LNCAP (cell line): ENCODE results near the gene RPL22L1.

Source experiments
- TF ChIP-seq, protein P1 (sequence below): fragments of 450-650 bp; IDR thresholded peaks from 2 replicates; pipeline ENCODE4 v1.5.1; 2017; ENCODE audit warnings: mild to moderate bottlenecking

The RPL22L1 gene

DNA sequence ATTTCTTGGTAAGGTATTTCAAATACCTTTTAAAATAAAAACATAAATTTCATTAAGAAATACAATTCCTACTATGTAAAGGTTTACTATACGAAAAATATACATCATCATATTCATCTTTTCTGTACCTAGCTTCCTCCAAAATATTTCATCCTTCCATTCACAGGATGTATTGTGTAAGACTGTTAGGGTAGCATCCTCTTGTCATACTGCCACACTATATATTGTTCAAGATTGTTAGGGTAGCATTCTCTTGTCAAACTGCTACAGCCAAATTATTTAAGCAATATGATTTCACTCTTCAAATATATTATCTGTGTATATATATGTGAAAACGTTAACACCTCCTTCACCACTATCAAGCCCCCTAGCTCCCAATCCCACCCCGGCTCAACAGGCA, 3.5 kb downstream of the RPL22L1 start:
- TF ChIP-seq, protein P1, sequence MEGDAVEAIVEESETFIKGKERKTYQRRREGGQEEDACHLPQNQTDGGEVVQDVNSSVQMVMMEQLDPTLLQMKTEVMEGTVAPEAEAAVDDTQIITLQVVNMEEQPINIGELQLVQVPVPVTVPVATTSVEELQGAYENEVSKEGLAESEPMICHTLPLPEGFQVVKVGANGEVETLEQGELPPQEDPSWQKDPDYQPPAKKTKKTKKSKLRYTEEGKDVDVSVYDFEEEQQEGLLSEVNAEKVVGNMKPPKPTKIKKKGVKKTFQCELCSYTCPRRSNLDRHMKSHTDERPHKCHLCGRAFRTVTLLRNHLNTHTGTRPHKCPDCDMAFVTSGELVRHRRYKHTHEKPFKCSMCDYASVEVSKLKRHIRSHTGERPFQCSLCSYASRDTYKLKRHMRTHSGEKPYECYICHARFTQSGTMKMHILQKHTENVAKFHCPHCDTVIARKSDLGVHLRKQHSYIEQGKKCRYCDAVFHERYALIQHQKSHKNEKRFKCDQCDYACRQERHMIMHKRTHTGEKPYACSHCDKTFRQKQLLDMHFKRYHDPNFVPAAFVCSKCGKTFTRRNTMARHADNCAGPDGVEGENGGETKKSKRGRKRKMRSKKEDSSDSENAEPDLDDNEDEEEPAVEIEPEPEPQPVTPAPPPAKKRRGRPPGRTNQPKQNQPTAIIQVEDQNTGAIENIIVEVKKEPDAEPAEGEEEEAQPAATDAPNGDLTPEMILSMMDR = no peak

DNA sequence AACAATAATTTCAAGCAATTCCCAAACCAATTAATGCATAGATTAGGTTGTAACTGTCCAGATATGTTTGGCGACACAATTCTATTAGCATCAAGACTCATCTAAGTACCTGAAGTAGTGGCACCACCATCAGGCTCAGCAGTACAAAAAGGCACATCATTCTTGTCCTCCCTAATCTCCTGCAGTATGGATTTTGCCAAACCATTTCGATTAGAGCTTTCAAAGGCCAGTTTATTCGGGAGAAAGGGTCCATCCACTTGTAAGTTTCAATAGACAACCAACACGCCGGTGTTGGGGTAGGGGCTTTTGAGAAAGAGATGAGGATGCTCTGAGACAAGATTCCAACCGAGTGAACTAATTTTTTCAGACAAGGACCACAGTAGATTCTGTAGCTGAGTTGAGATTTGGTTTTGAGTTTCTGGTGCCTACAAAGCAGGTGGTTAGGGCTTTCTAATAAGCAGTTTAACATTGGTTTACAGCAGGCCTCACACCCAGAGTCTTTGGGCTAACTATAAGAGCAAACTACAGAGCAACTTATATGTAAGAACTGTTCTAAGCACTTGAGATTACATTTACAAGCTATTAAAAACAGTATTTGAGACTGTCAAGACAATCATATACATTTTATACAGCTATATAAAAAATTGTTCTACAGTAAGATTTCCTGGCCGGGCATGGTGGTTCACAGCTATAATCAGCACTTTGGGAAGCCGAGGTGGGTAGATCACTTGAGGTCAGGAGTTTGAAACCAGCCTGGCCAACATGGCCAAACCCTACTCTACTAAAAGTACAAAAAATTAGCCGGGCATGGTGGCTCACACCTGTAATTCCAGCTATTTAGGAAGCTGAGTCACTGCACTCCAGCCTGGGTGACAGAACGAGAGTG, 4.5 kb downstream of the RPL22L1 start:
- TF ChIP-seq, protein P1 = no peak

DNA sequence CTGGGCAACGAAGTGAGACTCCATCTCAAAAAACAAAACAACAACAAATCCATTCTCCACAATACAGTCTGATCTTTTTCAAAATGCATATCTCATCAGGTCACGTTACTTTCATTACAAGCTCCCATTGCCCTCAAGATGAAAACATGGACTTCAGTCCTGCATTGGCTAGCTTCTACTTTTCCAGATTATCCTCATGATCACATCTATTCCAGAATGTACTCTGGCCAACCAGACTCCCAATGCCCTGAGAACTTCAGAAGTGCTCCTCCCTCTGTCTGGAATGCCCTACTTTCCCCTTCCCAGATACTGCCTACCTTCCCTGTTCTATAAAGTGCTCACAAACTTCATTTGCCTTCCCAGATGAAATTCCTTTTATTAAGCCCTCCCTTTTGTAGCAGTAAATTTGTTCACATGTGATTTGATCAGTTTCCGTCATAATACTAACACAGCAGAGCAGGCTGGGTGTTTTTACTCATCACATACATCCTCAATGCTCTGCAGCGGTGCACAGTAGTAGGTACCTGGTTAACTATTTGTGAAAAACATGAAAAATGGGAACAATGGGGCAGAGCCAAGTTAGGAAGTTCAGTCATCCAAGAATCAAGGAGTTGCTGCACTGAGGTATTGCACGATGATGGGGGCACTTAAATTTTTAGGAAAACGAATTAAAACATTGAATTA, 5.3 kb downstream of the RPL22L1 start:
- TF ChIP-seq, protein P1 = no peak

DNA sequence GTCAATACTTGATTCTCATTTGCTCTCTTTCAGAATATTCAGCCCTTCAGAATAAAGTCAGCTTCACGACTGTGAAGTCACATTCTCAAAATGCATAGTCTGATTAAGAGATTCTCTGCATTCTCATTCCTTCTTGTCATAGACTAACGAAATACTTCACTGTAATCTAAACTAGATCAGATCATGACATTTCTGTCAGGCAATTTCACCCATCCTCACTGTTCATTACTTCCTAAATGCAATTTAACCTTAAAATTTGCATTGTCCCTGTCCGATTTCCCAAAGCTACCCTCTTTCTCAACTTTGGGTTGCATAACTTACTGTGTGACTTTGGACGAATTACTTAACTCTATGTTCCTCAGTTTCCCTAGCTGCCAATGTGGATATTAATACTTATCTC, 6.2 kb downstream of the RPL22L1 start:
- TF ChIP-seq, protein P1 = no peak

DNA sequence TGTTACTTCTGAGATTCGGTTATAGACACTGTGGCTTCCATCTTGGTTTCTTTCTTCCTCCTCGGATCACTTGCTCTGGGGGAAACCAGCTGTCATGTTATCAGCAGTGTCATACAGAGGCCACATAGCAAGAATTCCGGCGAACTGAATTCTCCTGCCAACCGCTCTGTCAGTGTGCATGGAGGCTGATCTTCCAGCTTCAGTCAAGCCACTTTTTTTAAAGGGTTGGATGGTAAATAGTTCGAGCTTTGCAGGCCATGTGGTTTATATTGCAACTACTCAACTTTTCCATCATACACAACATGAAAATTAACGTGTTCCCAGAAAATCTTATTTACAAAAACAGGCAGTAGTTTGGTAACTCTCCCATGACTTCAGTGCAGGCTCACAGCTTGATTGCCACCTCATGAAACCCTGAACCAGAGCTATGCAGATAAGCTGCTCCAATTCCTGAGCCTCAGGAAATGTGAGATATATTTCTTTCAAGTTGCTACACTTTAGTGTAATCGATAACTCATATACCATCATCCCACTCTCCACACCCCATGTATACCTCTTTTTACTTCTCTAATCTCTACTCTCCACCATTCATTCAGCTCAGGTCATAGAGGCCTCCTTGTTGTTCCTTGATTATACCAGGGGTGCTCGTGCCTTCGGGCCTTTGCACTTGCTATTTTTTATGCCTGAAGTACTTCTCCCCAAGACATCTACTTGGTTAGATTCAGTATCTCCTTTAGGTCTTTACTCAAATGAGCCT, 7.2 kb downstream of the RPL22L1 start:
- TF ChIP-seq, protein P1 = no peak

DNA sequence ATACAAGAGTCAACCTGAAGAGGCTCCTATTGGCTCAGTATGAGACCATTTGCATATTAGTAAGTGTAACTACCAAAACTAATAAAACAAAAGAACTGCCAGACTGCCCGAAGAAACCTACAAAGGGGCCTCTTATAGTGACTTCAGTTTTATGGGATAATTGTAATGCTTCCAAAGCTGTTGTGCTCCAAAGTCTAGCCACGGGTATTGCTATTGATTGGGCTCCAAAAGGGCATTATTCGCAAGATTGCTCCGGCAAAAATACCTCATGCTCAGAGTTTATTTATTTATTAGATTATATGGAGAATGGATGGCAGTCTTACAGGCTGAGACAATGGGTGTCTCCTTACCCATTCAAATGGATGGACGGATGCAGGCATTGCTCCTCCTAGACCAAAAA, 11.4 kb downstream of the RPL22L1 start:
- TF ChIP-seq, protein P1 = no peak

DNA sequence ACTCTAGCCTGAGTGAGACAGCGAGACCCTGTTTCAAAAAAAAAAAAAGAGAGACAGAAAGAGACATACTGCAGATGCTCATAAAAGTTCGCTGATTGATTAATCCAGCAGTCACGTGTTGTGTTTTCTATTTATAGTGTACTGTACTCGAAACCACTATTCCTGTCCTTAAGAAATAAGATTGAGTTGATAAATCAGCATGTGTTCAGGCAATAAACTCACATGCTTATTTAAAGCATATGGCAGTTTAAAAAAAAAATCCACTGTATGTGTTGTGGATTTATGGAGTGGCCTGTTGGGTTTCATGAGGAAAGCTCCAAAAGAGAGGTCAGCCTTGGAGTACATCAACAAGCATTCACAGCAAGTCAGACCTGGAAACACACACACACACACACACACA, 17.7 kb downstream of the RPL22L1 start:
- TF ChIP-seq, protein P1 = no peak
